NB4 (cell line): ENCODE data around the gene EXTL2.

Source experiments
- MYC ChIP-seq: IDR thresholded peaks from 2 replicates; pipeline ENCODE4 v1.6.1; 2011; ENCODE audit warnings: low read depth, low read length
- POLR2A ChIP-seq: IDR thresholded peaks from 2 replicates; pipeline ENCODE4 v1.6.1; 2011; ENCODE audit warnings: mild to moderate bottlenecking; ENCODE audit not compliant: insufficient read length; ENCODE audit errors: extremely low read depth
- TF ChIP-seq, protein P1 (sequence below): IDR thresholded peaks from one replicate; pipeline ENCODE4 v1.5.1; 2012; ENCODE audit warnings: low read depth, low read length
- TF ChIP-seq, protein P2 (sequence below): IDR thresholded peaks from 2 replicates; pipeline ENCODE4 v1.6.1; 2011; ENCODE audit warnings: low read depth, low read length

DNA sequence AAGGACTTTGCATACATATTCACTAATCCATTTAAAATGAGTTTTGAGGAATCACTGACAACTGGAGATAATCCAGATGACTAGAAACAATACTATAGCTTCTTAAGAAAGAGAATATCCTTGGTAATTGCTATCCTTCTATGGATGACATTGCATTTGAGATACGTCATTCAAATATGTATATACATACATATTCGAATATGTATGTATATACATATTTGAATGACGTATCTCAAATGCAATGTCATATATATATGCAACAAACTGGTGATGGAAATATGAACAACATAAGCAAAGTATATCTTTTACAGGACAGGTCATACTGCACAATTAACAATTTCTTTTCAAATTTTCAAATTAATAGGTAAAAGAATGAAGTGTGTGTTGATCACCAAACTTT is 41.7 kb downstream of the EXTL2 start:
- TF ChIP-seq, protein P1, sequence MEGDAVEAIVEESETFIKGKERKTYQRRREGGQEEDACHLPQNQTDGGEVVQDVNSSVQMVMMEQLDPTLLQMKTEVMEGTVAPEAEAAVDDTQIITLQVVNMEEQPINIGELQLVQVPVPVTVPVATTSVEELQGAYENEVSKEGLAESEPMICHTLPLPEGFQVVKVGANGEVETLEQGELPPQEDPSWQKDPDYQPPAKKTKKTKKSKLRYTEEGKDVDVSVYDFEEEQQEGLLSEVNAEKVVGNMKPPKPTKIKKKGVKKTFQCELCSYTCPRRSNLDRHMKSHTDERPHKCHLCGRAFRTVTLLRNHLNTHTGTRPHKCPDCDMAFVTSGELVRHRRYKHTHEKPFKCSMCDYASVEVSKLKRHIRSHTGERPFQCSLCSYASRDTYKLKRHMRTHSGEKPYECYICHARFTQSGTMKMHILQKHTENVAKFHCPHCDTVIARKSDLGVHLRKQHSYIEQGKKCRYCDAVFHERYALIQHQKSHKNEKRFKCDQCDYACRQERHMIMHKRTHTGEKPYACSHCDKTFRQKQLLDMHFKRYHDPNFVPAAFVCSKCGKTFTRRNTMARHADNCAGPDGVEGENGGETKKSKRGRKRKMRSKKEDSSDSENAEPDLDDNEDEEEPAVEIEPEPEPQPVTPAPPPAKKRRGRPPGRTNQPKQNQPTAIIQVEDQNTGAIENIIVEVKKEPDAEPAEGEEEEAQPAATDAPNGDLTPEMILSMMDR: no peak
- no peak for TF ChIP-seq POLR2A
- no peak for TF ChIP-seq MYC
- TF ChIP-seq, protein P2, sequence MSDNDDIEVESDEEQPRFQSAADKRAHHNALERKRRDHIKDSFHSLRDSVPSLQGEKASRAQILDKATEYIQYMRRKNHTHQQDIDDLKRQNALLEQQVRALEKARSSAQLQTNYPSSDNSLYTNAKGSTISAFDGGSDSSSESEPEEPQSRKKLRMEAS: no peak
